Right renal cortex interstitium (tissue), 3 donors: ENCODE results near the gene VPS25. TPM values are rescaled to one million over a fixed set of nuclear protein-coding genes. Genes with fewer than 3 reads are reported as not detected.

ENCODE experiments used
- polyA plus RNA-seq, 3 donors: library from polyadenylated mRNA; unstranded; fragments of 120-200 nt; gene quantifications; one replicate each; pipeline ENCODE4 v1.2.1, GENCODE V29; 2013; ENCODE audit not compliant: insufficient read length in 3 of 3

The VPS25 gene
- polyA plus RNA-seq, 3 donors = 95.3 to 105 (median 97.8) TPM

Other genes starting within 250 kb of the VPS25 start
- 10 to 100 TPM; 18.1 to 22.8 (median 20.4) TPM for gene NAGLU, start 237.2 kb upstream of the VPS25 start, polyA plus RNA-seq
- 1 to 10 TPM; 3.0 to 4.1 (median 3.6) TPM for gene HSD17B1, start 220.5 kb upstream of the VPS25 start, polyA plus RNA-seq
- 10 to 100 TPM; 54.0 to 58.4 (median 54.8) TPM for gene COASY, start 211.3 kb upstream of the VPS25 start, polyA plus RNA-seq
- 10 to 100 TPM; 33.9 to 35.7 (median 34.7) TPM for gene MLX, start 206.3 kb upstream of the VPS25 start, polyA plus RNA-seq
- gene PSMC3IP, start 195.7 kb upstream of the VPS25 start, polyA plus RNA-seq = 10 to 100 TPM; 16.3 to 21.5 (median 19.0) TPM
- 10 to 100 TPM; 43.1 to 44.1 (median 43.3) TPM for gene RETREG3, start 164.1 kb upstream of the VPS25 start, polyA plus RNA-seq
- 10 to 100 TPM; 53.5 to 63.6 (median 54.5) TPM for gene TUBG1, start 163.8 kb upstream of the VPS25 start, polyA plus RNA-seq
- gene TUBG2, start 114.2 kb upstream of the VPS25 start, polyA plus RNA-seq = 10 to 100 TPM; 19.5 to 20.7 (median 20.0) TPM
- gene PLEKHH3, start 96.5 kb upstream of the VPS25 start, polyA plus RNA-seq = 10 to 100 TPM; 11.0 to 12.7 (median 11.5) TPM
- gene CCR10, start 91.6 kb upstream of the VPS25 start, polyA plus RNA-seq = 1 to 10 TPM in 2 of 3 donors, under 1 TPM in 1; 0.87 to 1.1 (median 1.0) TPM
- 1 to 10 TPM; 6.4 to 7.1 (median 7.0) TPM for gene CNTNAP1, start 90.9 kb upstream of the VPS25 start, polyA plus RNA-seq
- gene EZH1, start 28.4 kb upstream of the VPS25 start, polyA plus RNA-seq = 10 to 100 TPM; 37.3 to 44.1 (median 40.8) TPM
- 10 to 100 TPM; 87.3 to 96.7 (median 92.2) TPM for gene RAMP2, start 12.2 kb upstream of the VPS25 start, polyA plus RNA-seq
- gene WNK4, start 7.2 kb downstream of the VPS25 start, polyA plus RNA-seq = 10 to 100 TPM in 2 of 3 donors, 1 to 10 TPM in 1; 8.7 to 11.2 (median 11.0) TPM
- 100 to 1,000 TPM; 162 to 191 (median 178) TPM for gene COA3, start 25.3 kb downstream of the VPS25 start, polyA plus RNA-seq
- gene CNTD1, start 25.4 kb downstream of the VPS25 start, polyA plus RNA-seq = 1 to 10 TPM; 1.6 to 2.0 (median 1.7) TPM
- 10 to 100 TPM; 74.8 to 80.9 (median 78.8) TPM for gene BECN1, start 50.8 kb downstream of the VPS25 start, polyA plus RNA-seq
- 100 to 1,000 TPM; 109 to 116 (median 114) TPM for gene PSME3, start 59.9 kb downstream of the VPS25 start, polyA plus RNA-seq
- gene AOC2, start 71.1 kb downstream of the VPS25 start, polyA plus RNA-seq = under 1 TPM; 0.74 to 0.82 (median 0.80) TPM
- 1 to 10 TPM; 4.8 to 6.2 (median 5.3) TPM for gene AOC3, start 77.8 kb downstream of the VPS25 start, polyA plus RNA-seq
- 1 to 10 TPM; 4.3 to 7.0 (median 6.5) TPM for gene G6PC1, start 127.3 kb downstream of the VPS25 start, polyA plus RNA-seq
- 10 to 100 TPM; 53.2 to 55.5 (median 54.0) TPM for gene AARSD1, start 191.0 kb downstream of the VPS25 start, polyA plus RNA-seq
- gene PTGES3L, start 206.6 kb downstream of the VPS25 start, polyA plus RNA-seq = 1 to 10 TPM; 1.8 to 2.3 (median 1.9) TPM
- 10 to 100 TPM; 15.9 to 16.6 (median 16.5) TPM for gene RUNDC1, start 207.1 kb downstream of the VPS25 start, polyA plus RNA-seq
- 1,000 to 10,000 TPM; 1,375 to 1,510 (median 1,475) TPM for gene RPL27, start 225.0 kb downstream of the VPS25 start, polyA plus RNA-seq
- gene IFI35, start 233.3 kb downstream of the VPS25 start, polyA plus RNA-seq = 10 to 100 TPM in 2 of 3 donors, 1 to 10 TPM in 1; 9.2 to 12.7 (median 10.5) TPM
- gene VAT1, start 248.9 kb downstream of the VPS25 start, polyA plus RNA-seq = 100 to 1,000 TPM; 125 to 133 (median 133) TPM